Measurements from ENCODE around the gene PDCD4.

The PDCD4 gene

GRCh38 chr10:110834629-110835301 lies 37.0 kb upstream of the PDCD4 start:
- H3K27ac Mint-ChIP-seq, result no peak overlapping the region
- no peaks in the 10 kb centered on the region for H3K27me3 Mint-ChIP-seq
- peaks cover 21% of the 10 kb centered on the region for H3K4me1 Mint-ChIP-seq (ENCODE audit: low read depth)
- H3K4me3 Mint-ChIP-seq, result no peak overlapping the region
- no peaks in the 10 kb centered on the region for H3K9me3 Mint-ChIP-seq
- intact Hi-C loops (cut with micrococcal nuclease), result loop anchor here (5.0 kb wide), 1 partner anchor 38 kb away; the partner anchor contains the start of gene PDCD4
- H3K36me3 Mint-ChIP-seq (ENCODE audit: low read depth), result no peaks in the 10 kb centered on the region

- Mint-ChIP-seq H3K4me1 (ENCODE audit: low read depth) (peaks cover 23% of the 10 kb centered on the region), H3K27me3 (no peaks in the 10 kb centered on the region), H3K36me3 (ENCODE audit: low read depth) (no peaks in the 10 kb centered on the region), H3K27ac (peak overlapping the region; percentile 19), H3K9me3 (no peaks in the 10 kb centered on the region), H3K4me3 (no peak overlapping the region)
- intact Hi-C loops (cut with micrococcal nuclease), result loop anchor here (5.0 kb wide), 1 partner anchor 36 kb away; the partner anchor contains the start of gene PDCD4
Observed at GRCh38 chr10:110835841-110836240, 35.9 kb upstream of the PDCD4 start.

- intact Hi-C loops (cut with micrococcal nuclease), result loop anchor here (5.0 kb wide), 1 partner anchor 36 kb away; the partner anchor contains the start of gene PDCD4
- no peaks in the 10 kb centered on the region for H3K9me3 Mint-ChIP-seq
- H3K4me3 Mint-ChIP-seq, result no peak overlapping the region
- H3K27me3 Mint-ChIP-seq, result no peaks in the 10 kb centered on the region
- peaks cover 29% of the 10 kb centered on the region for H3K4me1 Mint-ChIP-seq (ENCODE audit: low read depth)
- no peaks in the 10 kb centered on the region for H3K36me3 Mint-ChIP-seq (ENCODE audit: low read depth)
- no peak overlapping the region for H3K27ac Mint-ChIP-seq
Observed at GRCh38 chr10:110836706-110837105, 35.0 kb upstream of the PDCD4 start.

- peaks cover 38% of the 10 kb centered on the region for H3K4me1 Mint-ChIP-seq (ENCODE audit: low read depth)
- no peaks in the 10 kb centered on the region for H3K27me3 Mint-ChIP-seq
- no peak overlapping the region for H3K4me3 Mint-ChIP-seq
- intact Hi-C loops (cut with micrococcal nuclease), result loop anchor here (5.0 kb wide), 1 partner anchor 35 kb away; the partner anchor contains the start of gene PDCD4
- no peak overlapping the region for H3K27ac Mint-ChIP-seq
- H3K36me3 Mint-ChIP-seq (ENCODE audit: low read depth), result no peaks in the 10 kb centered on the region
- H3K9me3 Mint-ChIP-seq, result no peaks in the 10 kb centered on the region
Observed at GRCh38 chr10:110837418-110838171, 34.1 kb upstream of the PDCD4 start.

GRCh38 chr10:110840225-110840922 lies 31.4 kb upstream of the PDCD4 start:
- Mint-ChIP-seq H3K4me3 (no peak overlapping the region), H3K9me3 (no peaks in the 10 kb centered on the region), H3K27me3 (no peaks in the 10 kb centered on the region), H3K36me3 (ENCODE audit: low read depth) (no peaks in the 10 kb centered on the region), H3K4me1 (ENCODE audit: low read depth) (peaks cover 54% of the 10 kb centered on the region), H3K27ac (no peak overlapping the region)
- intact Hi-C loops (cut with micrococcal nuclease), result no loop called here

DNA sequence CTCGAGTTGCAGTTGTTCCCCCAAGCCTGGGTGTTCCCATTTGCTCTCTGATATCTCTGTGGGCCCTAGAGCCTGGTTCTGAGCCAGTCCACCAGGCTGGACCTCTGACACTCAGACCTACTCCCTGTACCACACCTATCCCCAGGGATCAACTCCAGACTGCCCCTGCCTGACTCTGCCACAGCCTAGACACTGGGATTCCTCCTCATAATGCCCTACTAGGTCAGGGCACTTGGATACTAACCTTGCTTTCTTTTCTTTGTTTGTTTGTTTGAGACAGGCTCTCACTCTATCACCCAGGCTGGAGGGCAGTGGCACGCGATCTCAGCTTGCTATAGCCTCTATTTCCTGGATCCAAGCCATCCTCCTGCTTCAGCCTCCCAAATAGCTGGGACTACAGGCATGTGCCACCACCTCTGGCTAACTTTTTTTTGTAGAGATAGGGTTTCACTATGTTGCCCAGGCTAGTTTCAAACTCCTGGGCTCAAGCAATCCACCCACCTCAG lies 30.8 kb upstream of the PDCD4 start:
- intact Hi-C loops (cut with micrococcal nuclease), result no loop called here

DNA sequence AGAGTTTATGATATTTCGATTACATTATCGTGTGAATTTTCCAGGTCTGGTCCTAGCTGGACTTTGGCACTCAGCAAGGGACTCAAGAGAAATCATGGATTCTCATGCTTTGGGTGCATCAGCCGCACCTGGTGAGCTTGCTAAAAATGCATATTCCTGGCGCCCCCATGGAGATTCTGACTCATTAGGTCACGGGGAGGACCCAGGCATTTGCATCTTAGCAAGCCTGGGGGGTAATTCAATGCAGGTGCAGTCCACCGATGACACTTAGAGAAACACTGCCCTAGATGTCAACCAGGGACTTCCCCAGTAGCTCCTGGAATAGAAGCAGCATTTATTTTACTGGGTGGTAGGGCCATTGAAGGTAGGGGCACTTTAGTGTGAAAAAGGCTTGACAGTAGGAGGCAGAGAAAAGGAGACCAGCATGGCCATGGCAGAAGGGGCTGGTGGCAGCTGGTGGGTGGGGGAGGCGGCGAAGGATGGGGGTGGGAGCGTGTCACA lies 29.9 kb upstream of the PDCD4 start:
- no peak overlapping the region for H3K4me3 Mint-ChIP-seq

More for the DNA sequence above, 30.8 kb upstream of the PDCD4 start:
- Mint-ChIP-seq H3K27ac (peak overlapping the region; percentile 10), H3K27me3 (no peaks in the 10 kb centered on the region), H3K36me3 (ENCODE audit: low read depth) (no peaks in the 10 kb centered on the region), H3K4me3 (no peak overlapping the region), H3K4me1 (ENCODE audit: low read depth) (peaks cover 48% of the 10 kb centered on the region), H3K9me3 (no peaks in the 10 kb centered on the region)

GRCh38 chr10:110842326-110842904 lies 29.3 kb upstream of the PDCD4 start:
- intact Hi-C loops (cut with micrococcal nuclease), result no loop called here
- H3K9me3 Mint-ChIP-seq, result no peaks in the 10 kb centered on the region
- no peaks in the 10 kb centered on the region for H3K27me3 Mint-ChIP-seq
- H3K4me1 Mint-ChIP-seq (ENCODE audit: low read depth), result peaks cover 47% of the 10 kb centered on the region
- no peak overlapping the region for H3K4me3 Mint-ChIP-seq
- no peaks in the 10 kb centered on the region for H3K36me3 Mint-ChIP-seq (ENCODE audit: low read depth)
- H3K27ac Mint-ChIP-seq, result peak overlapping the region; percentile 73

More for the DNA sequence above, 29.9 kb upstream of the PDCD4 start:
- Mint-ChIP-seq H3K9me3 (no peaks in the 10 kb centered on the region), H3K36me3 (ENCODE audit: low read depth) (no peaks in the 10 kb centered on the region), H3K27me3 (no peaks in the 10 kb centered on the region), H3K4me1 (ENCODE audit: low read depth) (peaks cover 47% of the 10 kb centered on the region), H3K27ac (peak overlapping the region; percentile 73)
- intact Hi-C loops (cut with micrococcal nuclease), result no loop called here

DNA sequence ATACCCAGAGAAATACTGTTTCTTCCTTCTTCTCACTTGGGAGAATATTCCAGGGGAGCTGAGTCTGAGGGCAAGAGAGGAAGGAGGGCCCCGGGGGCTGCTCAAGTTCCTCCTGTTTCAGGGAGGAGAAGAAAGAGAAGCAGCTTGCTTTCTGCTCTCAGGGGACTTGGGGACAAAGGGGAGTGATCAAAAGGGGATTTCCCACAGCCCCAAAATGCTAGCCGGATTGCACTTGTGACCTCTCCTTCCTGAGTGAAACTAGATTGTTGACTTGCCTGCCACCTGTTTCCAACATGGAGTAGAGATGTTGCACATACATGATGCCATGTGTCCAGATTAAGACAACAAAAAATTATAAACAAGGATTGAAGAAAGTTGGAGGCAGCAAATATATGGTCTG lies 28.7 kb upstream of the PDCD4 start:
- Mint-ChIP-seq H3K27ac (peak overlapping the region; percentile 73), H3K9me3 (no peaks in the 10 kb centered on the region), H3K27me3 (no peaks in the 10 kb centered on the region), H3K4me3 (no peak overlapping the region), H3K4me1 (ENCODE audit: low read depth) (peaks cover 43% of the 10 kb centered on the region), H3K36me3 (ENCODE audit: low read depth) (no peaks in the 10 kb centered on the region)
- intact Hi-C loops (cut with micrococcal nuclease), result no loop called here

DNA sequence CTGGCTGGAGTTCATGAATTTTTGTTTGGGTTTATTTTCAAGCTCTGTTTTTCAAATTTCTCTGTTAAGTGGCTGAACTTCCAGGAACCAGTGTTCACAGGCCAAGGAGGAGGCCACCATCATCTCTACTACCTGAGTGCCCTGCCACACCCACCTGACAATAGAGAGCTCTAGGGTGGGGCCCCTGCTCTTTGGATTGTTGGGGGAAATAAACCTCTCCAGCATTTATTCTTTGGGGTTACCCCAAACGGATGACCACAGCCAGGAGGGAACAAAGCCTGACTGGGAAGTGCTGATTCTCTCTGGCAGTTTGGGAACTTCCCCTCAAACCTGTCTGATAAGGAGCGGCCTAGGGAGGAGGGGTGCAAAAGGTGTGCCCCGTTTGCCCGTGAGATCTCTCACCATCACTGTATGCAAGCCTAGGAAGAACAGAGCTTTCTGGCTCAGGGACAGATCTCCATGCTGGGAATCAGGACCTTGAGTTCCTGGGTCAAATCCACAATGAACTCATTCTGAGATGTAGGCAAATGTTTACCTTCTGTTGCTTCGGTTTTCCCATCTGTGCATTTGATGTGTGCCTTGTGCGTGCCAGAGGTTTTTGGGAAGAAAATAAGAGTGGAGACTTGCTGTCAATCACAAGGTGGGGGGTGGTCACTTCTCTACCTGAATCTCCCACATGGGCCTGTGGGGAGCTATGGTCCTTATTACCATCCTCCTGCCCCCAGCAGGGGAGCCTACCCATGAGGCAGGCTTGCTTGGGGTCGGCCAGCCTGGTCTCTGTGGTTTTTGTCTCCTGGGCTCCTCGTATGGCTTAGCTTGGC lies 27.7 kb upstream of the PDCD4 start:
- intact Hi-C loops (cut with micrococcal nuclease), result no loop called here
- H3K27me3 Mint-ChIP-seq, result no peaks in the 10 kb centered on the region
- H3K27ac Mint-ChIP-seq, result peak overlapping the region; percentile 73
- peaks cover 43% of the 10 kb centered on the region for H3K4me1 Mint-ChIP-seq (ENCODE audit: low read depth)
- no peaks in the 10 kb centered on the region for H3K36me3 Mint-ChIP-seq (ENCODE audit: low read depth)
- H3K9me3 Mint-ChIP-seq, result no peaks in the 10 kb centered on the region
- no peak overlapping the region for H3K4me3 Mint-ChIP-seq

GRCh38 chr10:110844617-110844881 lies 27.2 kb upstream of the PDCD4 start:
- H3K27me3 Mint-ChIP-seq, result no peaks in the 10 kb centered on the region
- no peak overlapping the region for H3K4me3 Mint-ChIP-seq
- intact Hi-C loops (cut with micrococcal nuclease), result no loop called here
- H3K9me3 Mint-ChIP-seq, result no peaks in the 10 kb centered on the region
- H3K4me1 Mint-ChIP-seq (ENCODE audit: low read depth), result peaks cover 43% of the 10 kb centered on the region
- H3K27ac Mint-ChIP-seq, result peak overlapping the region; percentile 69
- no peaks in the 10 kb centered on the region for H3K36me3 Mint-ChIP-seq (ENCODE audit: low read depth)

- Mint-ChIP-seq H3K27ac (peak overlapping the region; percentile 69), H3K9me3 (no peaks in the 10 kb centered on the region), H3K4me3 (no peak overlapping the region), H3K27me3 (no peaks in the 10 kb centered on the region), H3K36me3 (ENCODE audit: low read depth) (no peaks in the 10 kb centered on the region), H3K4me1 (ENCODE audit: low read depth) (peaks cover 49% of the 10 kb centered on the region)
- intact Hi-C loops (cut with micrococcal nuclease), result no loop called here
Observed at GRCh38 chr10:110845192-110845755, 26.5 kb upstream of the PDCD4 start.

All from dendritic cell treated with granulocyte-macrophage colony-stimulating factor and Interleukin-4, amounts not matched to agents 40 ng/mL and 50 ng/mL, for 4 days (primary cell).